Ishikawa (cell line): ENCODE results near the gene TMEM11.

Experiments used
- EP300 ChIP-seq: IDR thresholded peaks from 2 replicates; pipeline ENCODE4 v1.6.1; 2012; ENCODE audit warnings: borderline replicate concordance
- RAD21 ChIP-seq: IDR thresholded peaks from 2 replicates; pipeline ENCODE4 v1.6.1; 2012; ENCODE audit warnings: low read depth
- YY1 ChIP-seq: IDR thresholded peaks from 2 replicates; pipeline ENCODE4 v1.6.1; 2012; ENCODE audit warnings: low read depth
- TF ChIP-seq, protein P1 (sequence below): IDR thresholded peaks from 2 replicates; pipeline ENCODE4 v1.6.1; 2012; ENCODE audit warnings: low read depth, mild to moderate bottlenecking

DNA sequence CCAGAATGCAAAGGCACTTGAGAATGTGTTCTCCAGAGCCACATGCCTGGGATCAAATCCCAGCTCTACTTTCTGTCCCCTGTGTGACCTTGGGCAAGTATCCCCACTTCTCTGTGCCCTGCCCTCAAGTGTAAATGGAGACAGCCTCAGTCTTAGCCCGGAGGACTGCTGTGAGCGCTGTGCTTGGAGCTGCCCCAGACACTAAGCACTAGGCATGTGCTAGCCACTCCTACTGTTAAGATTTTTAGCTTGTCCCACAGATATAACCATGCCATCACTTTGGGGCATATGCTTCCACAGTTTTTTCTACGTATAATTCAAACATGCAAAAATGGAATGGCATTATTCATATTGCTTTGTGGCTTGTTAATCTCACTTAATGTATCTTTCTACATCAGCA, 29.4 kb downstream of the TMEM11 start:
- TF ChIP-seq YY1: no peak
- no peak for TF ChIP-seq EP300
- TF ChIP-seq RAD21: no peak
- TF ChIP-seq, protein P1, sequence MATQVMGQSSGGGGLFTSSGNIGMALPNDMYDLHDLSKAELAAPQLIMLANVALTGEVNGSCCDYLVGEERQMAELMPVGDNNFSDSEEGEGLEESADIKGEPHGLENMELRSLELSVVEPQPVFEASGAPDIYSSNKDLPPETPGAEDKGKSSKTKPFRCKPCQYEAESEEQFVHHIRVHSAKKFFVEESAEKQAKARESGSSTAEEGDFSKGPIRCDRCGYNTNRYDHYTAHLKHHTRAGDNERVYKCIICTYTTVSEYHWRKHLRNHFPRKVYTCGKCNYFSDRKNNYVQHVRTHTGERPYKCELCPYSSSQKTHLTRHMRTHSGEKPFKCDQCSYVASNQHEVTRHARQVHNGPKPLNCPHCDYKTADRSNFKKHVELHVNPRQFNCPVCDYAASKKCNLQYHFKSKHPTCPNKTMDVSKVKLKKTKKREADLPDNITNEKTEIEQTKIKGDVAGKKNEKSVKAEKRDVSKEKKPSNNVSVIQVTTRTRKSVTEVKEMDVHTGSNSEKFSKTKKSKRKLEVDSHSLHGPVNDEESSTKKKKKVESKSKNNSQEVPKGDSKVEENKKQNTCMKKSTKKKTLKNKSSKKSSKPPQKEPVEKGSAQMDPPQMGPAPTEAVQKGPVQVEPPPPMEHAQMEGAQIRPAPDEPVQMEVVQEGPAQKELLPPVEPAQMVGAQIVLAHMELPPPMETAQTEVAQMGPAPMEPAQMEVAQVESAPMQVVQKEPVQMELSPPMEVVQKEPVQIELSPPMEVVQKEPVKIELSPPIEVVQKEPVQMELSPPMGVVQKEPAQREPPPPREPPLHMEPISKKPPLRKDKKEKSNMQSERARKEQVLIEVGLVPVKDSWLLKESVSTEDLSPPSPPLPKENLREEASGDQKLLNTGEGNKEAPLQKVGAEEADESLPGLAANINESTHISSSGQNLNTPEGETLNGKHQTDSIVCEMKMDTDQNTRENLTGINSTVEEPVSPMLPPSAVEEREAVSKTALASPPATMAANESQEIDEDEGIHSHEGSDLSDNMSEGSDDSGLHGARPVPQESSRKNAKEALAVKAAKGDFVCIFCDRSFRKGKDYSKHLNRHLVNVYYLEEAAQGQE: no peak
